Measurements from ENCODE around the gene GPR183.
A peak's percentile ranks its signal among the peaks of the same experiment; 100 is the strongest.

The GPR183 gene

GRCh38 chr13:99315186-99315585 is 8.0 kb upstream of the GPR183 start:
- H3K27ac ChIP-seq = no peak overlapping the region
- TF ChIP-seq CTCF (conservative IDR thresholded peaks at IDR 0.05) = no peak

GRCh38 chr13:99314640-99315176 is 7.5 kb upstream of the GPR183 start:
- no peak for TF ChIP-seq CTCF (conservative IDR thresholded peaks at IDR 0.05)

GRCh38 chr13:99313941-99314340 is 6.7 kb upstream of the GPR183 start:
- peak overlapping the region; percentile 41 for H3K27ac ChIP-seq

More at GRCh38 chr13:99314640-99315176, 7.5 kb upstream of the GPR183 start:
- peak overlapping the region; percentile 41 for H3K27ac ChIP-seq

GRCh38 chr13:99313501-99313900 is 6.3 kb upstream of the GPR183 start:
- TF ChIP-seq CTCF (conservative IDR thresholded peaks at IDR 0.05) = no peak
- peak overlapping the region; percentile 41 for H3K27ac ChIP-seq

More at GRCh38 chr13:99313941-99314340, 6.7 kb upstream of the GPR183 start:
- no peak for TF ChIP-seq CTCF (conservative IDR thresholded peaks at IDR 0.05)

- peak overlapping the region; percentile 41 for H3K27ac ChIP-seq
- TF ChIP-seq CTCF (conservative IDR thresholded peaks at IDR 0.05) = no peak
Observed at GRCh38 chr13:99312493-99312883, 5.3 kb upstream of the GPR183 start.

- H3K27ac ChIP-seq = no peak overlapping the region
- no peak for TF ChIP-seq CTCF (conservative IDR thresholded peaks at IDR 0.05)
Observed at GRCh38 chr13:99311748-99312492, 4.7 kb upstream of the GPR183 start.

GRCh38 chr13:99311137-99311536 is 3.9 kb upstream of the GPR183 start:
- TF ChIP-seq CTCF (conservative IDR thresholded peaks at IDR 0.05) = no peak

More at GRCh38 chr13:99311137-99311536, 3.9 kb upstream of the GPR183 start:
- no peak overlapping the region for H3K27ac ChIP-seq

Data from VCaP (cell line).